Fibroblast of gingiva (primary cell): ENCODE results near the gene KIF6.

ENCODE experiments used
- DNase-seq: peaks from one replicate; pipeline ENCODE4 v3.0.0-alpha.2; 2011; ENCODE audit warnings: low read depth

The KIF6 gene

GRCh38 chr6:39347906-39348585 is 377.2 kb downstream of the KIF6 start:
- DNase-seq: peak; percentile 39

- DNase-seq: no peak
These were observed 378.0 kb downstream of the KIF6 start for GRCh38 chr6:39347206-39347605.

GRCh38 chr6:39344821-39345280 is 380.4 kb downstream of the KIF6 start:
- DNase-seq: no peak

DNA sequence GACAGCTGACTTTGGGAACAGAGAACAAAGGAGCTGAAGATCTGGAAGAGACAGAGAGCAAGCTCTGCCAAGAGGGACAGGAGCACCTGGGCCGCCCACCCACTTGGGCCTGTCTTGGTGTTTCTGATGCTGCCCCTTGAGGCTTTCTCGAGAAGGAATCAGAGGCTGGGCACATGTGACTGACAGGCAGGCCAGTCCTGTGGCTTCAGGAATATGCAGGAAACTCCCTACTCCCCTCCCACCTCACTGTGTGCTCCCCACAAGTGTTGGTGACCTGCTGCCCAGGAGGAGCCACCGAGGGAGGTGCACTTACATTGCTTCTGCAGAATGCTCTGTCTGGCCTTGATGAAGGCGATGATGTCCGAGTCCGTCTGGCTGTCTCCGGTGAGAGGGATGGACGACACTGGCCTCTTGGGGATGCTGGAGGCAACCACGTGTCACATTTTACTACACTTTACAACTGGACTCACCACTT is 381.8 kb downstream of the KIF6 start:
- DNase-seq: no peak

- DNase-seq: no peak
These were observed 382.4 kb downstream of the KIF6 start for GRCh38 chr6:39342692-39343395.

GRCh38 chr6:39341937-39342336 is 383.3 kb downstream of the KIF6 start:
- DNase-seq: no peak

- DNase-seq: no peak
These were observed 383.9 kb downstream of the KIF6 start for GRCh38 chr6:39341352-39341751.

GRCh38 chr6:39339868-39340550 is 385.2 kb downstream of the KIF6 start:
- no peak for DNase-seq

- no peak for DNase-seq
These were observed 385.9 kb downstream of the KIF6 start for GRCh38 chr6:39339096-39339867.

GRCh38 chr6:39338397-39338796 is 386.8 kb downstream of the KIF6 start:
- DNase-seq: no peak

DNA sequence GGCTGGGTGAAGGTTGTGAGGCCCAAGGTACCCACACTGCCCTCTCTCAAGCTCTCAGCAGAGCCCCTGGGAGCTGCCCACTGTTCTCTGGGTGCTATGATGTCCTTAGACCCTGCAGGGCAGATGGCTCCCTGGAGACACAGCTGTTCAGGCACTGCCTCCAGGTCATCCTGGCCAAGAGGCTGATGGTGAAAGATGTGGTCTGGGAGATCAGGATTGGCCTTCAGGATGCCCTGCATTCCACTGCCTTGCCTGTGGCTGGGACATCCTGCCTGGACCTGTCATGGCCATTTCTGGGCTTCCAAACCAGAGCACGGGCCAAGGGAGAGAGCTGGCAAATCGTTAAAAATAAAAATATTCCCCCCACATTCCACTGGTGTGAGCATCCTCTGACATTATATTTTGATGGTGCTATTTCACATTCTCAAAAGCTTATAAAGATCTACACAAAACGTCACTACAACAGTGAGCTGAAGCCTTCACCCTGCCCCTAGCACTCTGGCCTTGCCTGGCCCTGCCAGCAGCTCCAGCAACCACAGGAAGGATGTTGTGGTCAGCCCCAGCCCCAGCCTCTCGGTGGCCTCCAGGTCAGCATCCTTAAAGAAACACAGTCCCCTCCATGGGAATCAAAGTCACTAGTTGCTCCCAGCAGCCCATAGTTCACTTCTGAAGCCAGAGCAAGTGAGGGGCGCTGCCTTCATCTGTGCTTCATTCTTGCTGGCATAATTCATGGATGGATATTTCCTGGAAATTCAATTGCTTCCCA is 389.2 kb downstream of the KIF6 start:
- no peak for DNase-seq

DNA sequence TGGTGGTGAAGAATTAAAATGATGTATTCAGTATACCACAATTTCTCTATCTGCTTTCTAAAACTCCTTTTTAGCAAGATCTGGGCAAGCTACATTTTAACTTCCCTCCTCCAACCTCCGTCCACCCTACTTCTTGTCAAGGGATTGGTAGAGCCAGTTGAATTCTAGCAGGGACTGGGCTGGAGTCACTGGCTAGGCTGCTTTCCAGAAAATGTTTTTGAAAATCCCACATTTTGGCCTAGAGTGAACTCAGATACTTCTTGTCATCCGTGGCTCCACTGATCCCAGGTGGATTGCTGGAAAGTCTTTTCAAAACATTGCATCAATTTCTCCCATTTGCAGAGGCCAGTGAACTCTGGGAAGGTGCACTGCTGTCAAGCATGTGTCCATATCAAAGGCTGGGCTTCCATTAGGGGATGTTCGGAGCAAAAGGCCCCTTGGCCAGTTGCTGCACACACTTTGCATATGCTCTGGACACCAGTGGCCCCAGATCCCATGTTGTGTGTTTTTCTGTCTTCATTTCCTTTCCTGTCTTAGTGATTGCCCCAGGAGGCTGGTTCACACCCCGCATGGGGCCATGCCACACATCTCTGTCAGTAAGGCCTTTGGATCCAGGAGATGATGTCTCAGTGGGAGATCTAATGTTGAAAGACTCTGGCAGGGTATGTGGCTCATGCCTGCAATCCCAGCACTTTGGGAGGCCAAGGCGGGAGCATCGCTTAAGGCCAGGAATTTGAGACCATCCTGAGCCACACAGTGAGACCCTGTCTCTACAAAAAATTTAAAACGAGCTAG is 391.4 kb downstream of the KIF6 start:
- no peak for DNase-seq

DNA sequence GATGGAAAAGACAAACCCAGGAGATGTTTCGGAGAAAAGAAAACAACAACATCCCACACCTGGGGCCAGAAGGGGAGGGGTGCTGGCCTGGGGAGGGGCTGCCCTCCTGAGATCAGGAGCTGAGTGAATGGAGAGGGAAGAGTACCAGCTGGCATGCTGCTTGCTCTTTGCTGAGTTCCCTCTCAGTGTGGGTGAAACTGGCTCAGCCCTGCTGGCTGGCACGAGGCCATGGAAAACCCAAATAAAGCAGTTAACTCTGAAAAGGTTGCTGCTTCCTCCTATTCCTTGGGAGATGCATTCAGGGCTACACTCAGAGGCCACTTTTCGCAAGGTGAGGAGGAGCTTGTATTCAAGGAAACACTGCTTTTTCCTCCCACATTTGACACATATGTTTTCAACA is 394.7 kb downstream of the KIF6 start:
- DNase-seq: no peak

GRCh38 chr6:39330057-39330456 is 395.2 kb downstream of the KIF6 start:
- DNase-seq: no peak

DNA sequence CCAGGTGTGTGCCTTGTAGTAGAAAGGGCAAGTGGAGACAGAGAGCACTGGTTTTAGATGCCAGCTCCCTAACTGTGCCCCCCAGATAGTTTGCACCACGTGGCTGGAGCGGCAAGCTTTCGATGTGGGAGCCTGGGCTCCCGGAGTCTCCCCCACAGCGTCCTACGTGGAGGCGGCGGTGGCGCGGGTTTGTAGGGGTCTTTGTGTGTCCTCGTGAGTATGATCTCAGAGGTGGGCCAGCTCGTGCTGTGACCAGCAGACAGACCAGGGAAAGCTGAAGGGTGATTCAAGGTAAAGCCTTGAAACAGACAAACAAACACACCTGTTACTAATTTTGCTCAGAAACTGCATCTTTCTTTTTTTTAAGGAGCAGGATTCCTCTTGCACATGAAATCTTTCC is 397.1 kb downstream of the KIF6 start:
- no peak for DNase-seq

DNA sequence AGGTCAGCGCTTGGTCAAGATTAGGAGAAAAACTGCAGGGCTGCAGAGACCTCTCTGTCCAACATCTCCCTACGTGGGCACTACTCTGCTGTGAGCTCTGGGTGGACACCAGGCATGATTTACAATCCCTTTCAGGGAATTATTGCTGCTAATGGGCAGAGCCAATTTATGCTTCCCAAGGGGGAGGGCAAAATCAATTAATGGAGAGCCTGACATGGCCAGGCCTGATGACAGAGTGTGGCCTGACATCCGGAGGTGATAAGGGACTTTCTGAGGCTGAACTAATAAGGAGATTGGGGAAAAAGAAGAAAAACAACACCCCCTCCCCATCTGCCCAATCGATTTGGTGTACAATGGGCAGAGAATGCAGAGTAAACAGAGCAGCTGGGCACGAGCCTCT is 397.7 kb downstream of the KIF6 start:
- DNase-seq: no peak

DNA sequence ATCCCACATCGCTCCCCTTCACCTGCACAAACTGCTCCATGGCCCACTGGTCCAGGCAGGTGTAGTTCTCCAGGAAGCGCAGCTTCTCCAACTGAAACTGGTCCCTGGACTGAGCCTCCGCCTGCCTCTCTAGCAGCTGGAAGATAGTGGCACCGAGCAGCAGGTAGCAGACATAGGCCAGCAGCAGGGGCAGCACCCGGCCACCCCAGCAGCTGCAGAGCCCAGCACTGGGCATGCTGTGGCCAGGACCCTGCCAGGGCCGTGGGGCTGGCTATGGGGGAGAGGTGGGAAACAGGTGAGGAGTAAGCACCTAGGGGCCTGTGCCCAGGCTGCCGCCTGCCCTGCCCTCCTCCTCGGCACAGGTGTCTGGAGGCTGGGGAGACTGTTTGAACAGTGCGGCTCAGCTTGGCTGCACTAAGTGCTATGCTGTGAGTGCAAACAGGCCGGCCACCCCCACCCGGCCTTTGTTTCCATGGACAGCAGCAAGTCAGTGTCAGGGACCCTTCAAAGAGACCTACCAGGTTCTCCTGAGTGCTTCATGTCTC is 402.8 kb downstream of the KIF6 start, which contains the start of gene KCNK16:
Gene KCNK16 (minus strand): TSS at position 397 of the 545 bp plus-strand sequence. CDS start 162 bp downstream, at position 235.
- no peak for DNase-seq

- no peak for DNase-seq
These were observed 403.4 kb downstream of the KIF6 start for GRCh38 chr6:39321761-39322160.

GRCh38 chr6:39320363-39320984 is 404.7 kb downstream of the KIF6 start:
- DNase-seq: no peak
